Mononuclear cell (primary cell): ENCODE results near the gene TRIM10. TPM values are rescaled to one million over a fixed set of nuclear protein-coding genes. Genes with fewer than 3 reads are reported as not detected.

Experiments
- H3K27me3 ChIP-seq: 2 replicates; pipeline ENCODE4 v1.6.0; 2011; ENCODE audit warnings: low read length, control low read depth; ENCODE audit not compliant: insufficient read depth
- H3K4me1 ChIP-seq: 2 replicates; pipeline ENCODE4 v1.5.1; 2011; ENCODE audit warnings: mild to moderate bottlenecking, low read length, control low read depth; ENCODE audit not compliant: insufficient read depth
- H3K4me3 ChIP-seq: 2 replicates; pipeline ENCODE4 v1.5.1; 2011; ENCODE audit warnings: mild to moderate bottlenecking, low read length, moderate library complexity
- H3K9me3 ChIP-seq: 2 replicates; pipeline ENCODE4 v1.5.1; 2011; ENCODE audit warnings: low read depth, mild to moderate bottlenecking, control low read depth, low read length
- total RNA-seq: library from RNA; depleted of rRNA; stranded (reverse); fragments of >200 nt; gene quantifications from one replicate; pipeline ENCODE4 v1.2.3, GENCODE V29; 2012

The TRIM10 gene
- total RNA-seq, result 0.21 TPM

GRCh38 chr6:30160785-30161531 lies at the start of gene TRIM10:
Gene TRIM10, minus strand, starts transcription at chr6:30161211. Its CDS starts 353 bp downstream, at chr6:30160858.
- Histone ChIP-seq H3K4me1 (peaks cover 4% of the 10 kb centered on the region), H3K9me3 (no peaks in the 10 kb centered on the region), H3K4me3 (no peak within 1 kb of the TSS), H3K27me3 (peaks cover 4% of the 10 kb centered on the region)

- Histone ChIP-seq H3K27me3 (no peaks in the 10 kb centered on the region), H3K9me3 (no peaks in the 10 kb centered on the region), H3K4me3 (no peak overlapping the region), H3K4me1 (peaks cover 75% of the 10 kb centered on the region)
Measured at GRCh38 chr6:30207619-30208295, 46.7 kb upstream of the TRIM10 start.

- H3K4me1 ChIP-seq, result peaks cover 80% of the 10 kb centered on the region
- H3K9me3 ChIP-seq, result no peaks in the 10 kb centered on the region
- no peaks in the 10 kb centered on the region for H3K27me3 ChIP-seq
- no peak overlapping the region for H3K4me3 ChIP-seq
Measured at GRCh38 chr6:30206799-30207618, 46.0 kb upstream of the TRIM10 start.

- peaks cover 80% of the 10 kb centered on the region for H3K4me1 ChIP-seq
- no peak overlapping the region for H3K4me3 ChIP-seq
- H3K27me3 ChIP-seq, result no peaks in the 10 kb centered on the region
- H3K9me3 ChIP-seq, result no peaks in the 10 kb centered on the region
Measured at GRCh38 chr6:30206152-30206551, 45.1 kb upstream of the TRIM10 start.

GRCh38 chr6:30204116-30204515 lies 43.1 kb upstream of the TRIM10 start:
- Histone ChIP-seq H3K4me1 (peaks cover 75% of the 10 kb centered on the region), H3K4me3 (no peak overlapping the region), H3K27me3 (no peaks in the 10 kb centered on the region), H3K9me3 (no peaks in the 10 kb centered on the region)

GRCh38 chr6:30202366-30202765 lies 41.4 kb upstream of the TRIM10 start:
- Histone ChIP-seq H3K4me3 (no peak overlapping the region), H3K4me1 (peaks cover 61% of the 10 kb centered on the region), H3K9me3 (no peaks in the 10 kb centered on the region), H3K27me3 (no peaks in the 10 kb centered on the region)

- Histone ChIP-seq H3K27me3 (no peaks in the 10 kb centered on the region), H3K4me3 (no peak overlapping the region), H3K9me3 (no peaks in the 10 kb centered on the region), H3K4me1 (peaks cover 49% of the 10 kb centered on the region)
Measured at GRCh38 chr6:30200551-30201281, 39.7 kb upstream of the TRIM10 start.

GRCh38 chr6:30198166-30199084 lies 37.4 kb upstream of the TRIM10 start:
- H3K9me3 ChIP-seq, result no peaks in the 10 kb centered on the region
- H3K4me1 ChIP-seq, result peaks cover 35% of the 10 kb centered on the region
- H3K4me3 ChIP-seq, result no peak overlapping the region
- no peaks in the 10 kb centered on the region for H3K27me3 ChIP-seq

- Histone ChIP-seq H3K27me3 (no peaks in the 10 kb centered on the region), H3K4me3 (no peak overlapping the region), H3K4me1 (peaks cover 15% of the 10 kb centered on the region), H3K9me3 (no peaks in the 10 kb centered on the region)
Measured at GRCh38 chr6:30196376-30196775, 35.4 kb upstream of the TRIM10 start.

GRCh38 chr6:30195951-30196350 lies 34.9 kb upstream of the TRIM10 start:
- H3K27me3 ChIP-seq, result no peaks in the 10 kb centered on the region
- H3K4me1 ChIP-seq, result peaks cover 11% of the 10 kb centered on the region
- H3K4me3 ChIP-seq, result no peak overlapping the region
- H3K9me3 ChIP-seq, result no peaks in the 10 kb centered on the region

GRCh38 chr6:30194797-30195690 lies 34.0 kb upstream of the TRIM10 start:
- H3K4me3 ChIP-seq, result no peak overlapping the region
- H3K9me3 ChIP-seq, result no peaks in the 10 kb centered on the region
- H3K4me1 ChIP-seq, result peaks cover 1% of the 10 kb centered on the region
- H3K27me3 ChIP-seq, result no peaks in the 10 kb centered on the region

- Histone ChIP-seq H3K27me3 (no peaks in the 10 kb centered on the region), H3K4me1 (no peaks in the 10 kb centered on the region), H3K4me3 (no peak overlapping the region), H3K9me3 (no peaks in the 10 kb centered on the region)
Measured at GRCh38 chr6:30192076-30192475, 31.1 kb upstream of the TRIM10 start.

GRCh38 chr6:30188541-30188940 lies 27.5 kb upstream of the TRIM10 start:
- Histone ChIP-seq H3K9me3 (no peaks in the 10 kb centered on the region), H3K27me3 (no peaks in the 10 kb centered on the region), H3K4me1 (no peaks in the 10 kb centered on the region), H3K4me3 (no peak overlapping the region)
